HEK293 (cell line): ENCODE data around the gene TGDS.

ENCODE experiments used
- CTCF ChIP-seq: fragments of 450-650 bp; formaldehyde crosslinking; IDR thresholded peaks from 2 replicates; pipeline ENCODE4 v1.5.1; 2016; ENCODE audit warnings: missing biosample characterization, missing genetic modification characterization
- REST ChIP-seq: fragments of 450-650 bp; formaldehyde crosslinking; IDR thresholded peaks from 2 replicates; pipeline ENCODE4 v1.5.1; 2016; ENCODE audit warnings: missing biosample characterization, missing genetic modification characterization
- SCRT1 ChIP-seq: fragments of 450-650 bp; formaldehyde crosslinking; IDR thresholded peaks from 2 replicates; pipeline ENCODE4 v1.5.1; 2016; ENCODE audit warnings: missing biosample characterization, missing genetic modification characterization, borderline replicate concordance
- ZNF18 ChIP-seq: fragments of 450-650 bp; formaldehyde crosslinking; IDR thresholded peaks from 2 replicates; pipeline ENCODE4 v1.5.1; 2016; ENCODE audit warnings: missing biosample characterization, missing genetic modification characterization
- ZNF514 ChIP-seq: fragments of 450-650 bp; formaldehyde crosslinking; IDR thresholded peaks from 2 replicates; pipeline ENCODE4 v1.5.1; 2016; ENCODE audit warnings: missing biosample characterization, missing genetic modification characterization
- ZNF76 ChIP-seq: fragments of 450-650 bp; formaldehyde crosslinking; IDR thresholded peaks from 2 replicates; pipeline ENCODE4; 2016; ENCODE audit warnings: low read depth, missing biosample characterization, missing genetic modification characterization, borderline replicate concordance
- ZSCAN30 ChIP-seq: fragments of 450-650 bp; IDR thresholded peaks from 2 replicates; pipeline ENCODE4 v1.5.1; 2018; ENCODE audit warnings: missing biosample characterization, mild to moderate bottlenecking, missing genetic modification characterization, moderate library complexity

- no peak for TF ChIP-seq ZSCAN30 (tag by site-specific recombination)
- no peak for TF ChIP-seq CTCF (tag by site-specific recombination)
- no peak for TF ChIP-seq REST (tag by site-specific recombination)
- no peak for TF ChIP-seq ZNF18 (tag by site-specific recombination)
- TF ChIP-seq SCRT1 (tag by site-specific recombination), result no peak
- no peak for TF ChIP-seq ZNF76 (tag by site-specific recombination)
- TF ChIP-seq ZNF514, result no peak
Measured at GRCh38 chr13:94553766-94554165, 42.2 kb downstream of the TGDS start.
